ENCODE data around the gene WDR76.

WDR76 gene

DNA sequence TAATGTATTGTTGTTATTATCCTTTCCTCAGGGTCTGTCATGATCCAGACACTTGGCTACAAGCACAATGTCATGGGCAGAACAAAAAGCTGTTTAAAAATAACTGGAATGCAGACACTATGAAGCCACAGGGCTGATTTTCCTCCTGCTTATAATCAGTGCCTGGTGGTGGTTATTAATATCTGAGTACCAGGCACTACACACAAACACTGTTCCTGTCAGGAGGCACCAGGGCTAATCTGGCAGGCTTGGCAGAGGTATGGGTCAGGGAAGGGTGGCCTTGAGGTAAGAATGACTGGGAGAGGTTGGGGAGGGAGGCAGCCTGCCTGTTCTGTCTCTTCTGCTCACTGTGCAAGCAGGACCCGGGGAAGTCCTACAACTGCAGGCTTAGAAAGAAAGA, 67.2 kb downstream of the WDR76 start:
- TF ChIP-seq TARDBP (IDR thresholded peaks at IDR 0.05) = no peak
- TF ChIP-seq, protein P1, sequence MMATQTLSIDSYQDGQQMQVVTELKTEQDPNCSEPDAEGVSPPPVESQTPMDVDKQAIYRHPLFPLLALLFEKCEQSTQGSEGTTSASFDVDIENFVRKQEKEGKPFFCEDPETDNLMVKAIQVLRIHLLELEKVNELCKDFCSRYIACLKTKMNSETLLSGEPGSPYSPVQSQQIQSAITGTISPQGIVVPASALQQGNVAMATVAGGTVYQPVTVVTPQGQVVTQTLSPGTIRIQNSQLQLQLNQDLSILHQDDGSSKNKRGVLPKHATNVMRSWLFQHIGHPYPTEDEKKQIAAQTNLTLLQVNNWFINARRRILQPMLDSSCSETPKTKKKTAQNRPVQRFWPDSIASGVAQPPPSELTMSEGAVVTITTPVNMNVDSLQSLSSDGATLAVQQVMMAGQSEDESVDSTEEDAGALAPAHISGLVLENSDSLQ (IDR thresholded peaks at IDR 0.05) = no peak
- TF ChIP-seq HDGF (IDR thresholded peaks at IDR 0.05; ENCODE audit: borderline replicate concordance) = no peak
- TF ChIP-seq L3MBTL2 (conservative IDR thresholded peaks at IDR 0.05) = no peak
- no peak for TF ChIP-seq LEF1 (IDR thresholded peaks at IDR 0.05; ENCODE audit: borderline replicate concordance)
- TF ChIP-seq NFRKB (IDR thresholded peaks at IDR 0.05) = no peak
- TF ChIP-seq ELF4 (IDR thresholded peaks at IDR 0.05) = no peak
- no peak for TF ChIP-seq FOXK2 (IDR thresholded peaks at IDR 0.05)
- ChIA-PET CTCF (no interaction called here), POLR2A (no interaction called here)
- no peak for DNase-seq (ENCODE audit: extremely low spot score)

DNA sequence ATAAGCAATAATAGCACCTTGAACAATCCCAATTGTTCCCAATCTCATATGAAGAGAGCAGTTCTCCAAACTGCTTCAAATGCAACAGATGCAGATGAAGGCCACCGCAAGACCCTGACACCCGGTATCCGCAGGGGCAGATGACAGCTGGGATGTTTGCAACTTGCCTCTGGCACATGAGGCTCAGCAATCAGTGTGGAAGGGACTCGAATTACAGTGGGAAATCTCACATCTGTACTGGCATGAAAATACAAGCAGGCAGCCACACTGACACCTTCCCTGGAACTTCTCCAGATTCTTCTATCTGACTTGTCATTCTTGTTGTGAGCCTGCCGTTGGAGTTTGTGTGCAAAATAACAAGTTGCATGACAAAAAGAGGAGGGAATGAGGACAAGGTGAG, 68.8 kb downstream of the WDR76 start:
- POLR2A ChIA-PET = no interaction called here
- DNase-seq (ENCODE audit: extremely low spot score) = no peak
- TF ChIP-seq FOXM1 (IDR thresholded peaks at IDR 0.05; ENCODE audit: borderline replicate concordance) = no peak
- TF ChIP-seq L3MBTL2 (conservative IDR thresholded peaks at IDR 0.05) = no peak
- TF ChIP-seq, protein P1 (IDR thresholded peaks at IDR 0.05) = no peak
- CTCF ChIA-PET = no interaction called here

DNA sequence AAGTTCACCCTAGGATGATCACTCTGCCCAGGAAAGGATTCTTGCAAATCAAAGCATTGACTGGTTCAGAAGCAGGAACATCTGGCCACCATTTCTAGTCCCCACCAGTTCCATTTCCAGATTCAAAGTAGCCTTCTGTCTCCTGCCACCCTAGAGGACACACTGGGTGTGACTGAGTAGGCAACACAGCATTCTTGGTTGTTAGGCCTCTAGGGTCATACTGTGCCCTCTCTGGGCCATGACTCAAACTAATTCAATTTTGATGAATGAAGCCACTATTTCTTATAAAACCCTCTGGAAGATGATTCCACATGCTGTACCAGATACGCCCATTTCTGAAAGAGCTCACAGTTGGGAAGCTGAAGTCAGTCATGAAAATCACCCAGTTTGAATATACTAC, 69.7 kb downstream of the WDR76 start:
- POLR2A ChIA-PET = no interaction called here
- CTCF ChIA-PET = no interaction called here
- TF ChIP-seq FOXK2 (IDR thresholded peaks at IDR 0.05) (no peak), HDGF (IDR thresholded peaks at IDR 0.05; ENCODE audit: borderline replicate concordance) (no peak), FOXM1 (IDR thresholded peaks at IDR 0.05; ENCODE audit: borderline replicate concordance) (no peak), SP1 (IDR thresholded peaks at IDR 0.05) (no peak), ELF4 (IDR thresholded peaks at IDR 0.05) (no peak), LEF1 (IDR thresholded peaks at IDR 0.05; ENCODE audit: borderline replicate concordance) (no peak), CTBP1 (IDR thresholded peaks at IDR 0.05; ENCODE audit: borderline replicate concordance) (no peak), ZNF384 (IDR thresholded peaks at IDR 0.05) (no peak), BHLHE40 (IDR thresholded peaks at IDR 0.05; ENCODE audit: borderline replicate concordance) (no peak), L3MBTL2 (conservative IDR thresholded peaks at IDR 0.05) (no peak), ARNT (IDR thresholded peaks at IDR 0.05) (no peak), SUZ12 (IDR thresholded peaks at IDR 0.05) (no peak), TARDBP (IDR thresholded peaks at IDR 0.05) (no peak), NFRKB (IDR thresholded peaks at IDR 0.05) (no peak), FOXA1 (IDR thresholded peaks at IDR 0.05) (no peak)
- TF ChIP-seq, protein P1 (IDR thresholded peaks at IDR 0.05) = no peak
- DNase-seq (ENCODE audit: extremely low spot score) = no peak

DNA sequence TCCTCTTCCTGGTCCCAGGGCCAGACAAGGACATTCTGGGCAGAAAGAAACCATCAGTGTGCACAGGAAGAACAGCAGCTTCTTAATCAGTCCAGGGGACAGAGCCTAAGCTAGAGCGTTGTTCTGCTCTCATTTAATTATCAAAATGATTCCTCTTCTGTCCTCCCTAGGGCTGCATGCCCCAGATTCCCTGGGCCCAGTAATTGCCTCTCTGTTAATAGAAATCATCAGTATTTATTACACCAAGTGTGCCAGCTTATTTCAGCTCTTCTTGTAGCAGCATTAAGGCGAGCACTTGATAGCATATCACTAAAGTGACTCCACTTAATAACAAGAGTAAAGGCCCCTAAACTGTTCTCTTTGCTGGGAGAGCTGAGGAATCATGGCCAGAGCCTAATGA, 72.1 kb downstream of the WDR76 start:
- ChIA-PET CTCF (no interaction called here), POLR2A (no interaction called here)
- TF ChIP-seq NFRKB (IDR thresholded peaks at IDR 0.05) = no peak
- no peak for TF ChIP-seq CTBP1 (IDR thresholded peaks at IDR 0.05; ENCODE audit: borderline replicate concordance)
- TF ChIP-seq ARNT (IDR thresholded peaks at IDR 0.05) = no peak
- TF ChIP-seq ELF4 (IDR thresholded peaks at IDR 0.05) = no peak
- no peak for TF ChIP-seq L3MBTL2 (conservative IDR thresholded peaks at IDR 0.05)
- no peak for TF ChIP-seq SUZ12 (IDR thresholded peaks at IDR 0.05)
- no peak for TF ChIP-seq FOXM1 (IDR thresholded peaks at IDR 0.05; ENCODE audit: borderline replicate concordance)
- no peak for TF ChIP-seq ZNF384 (IDR thresholded peaks at IDR 0.05)
- TF ChIP-seq HDGF (IDR thresholded peaks at IDR 0.05; ENCODE audit: borderline replicate concordance) = no peak
- TF ChIP-seq SP1 (IDR thresholded peaks at IDR 0.05) = no peak
- TF ChIP-seq FOXK2 (IDR thresholded peaks at IDR 0.05) = no peak
- TF ChIP-seq FOXA1 (IDR thresholded peaks at IDR 0.05) = no peak
- TF ChIP-seq, protein P1 (IDR thresholded peaks at IDR 0.05) = no peak
- DNase-seq (ENCODE audit: extremely low spot score) = no peak

DNA sequence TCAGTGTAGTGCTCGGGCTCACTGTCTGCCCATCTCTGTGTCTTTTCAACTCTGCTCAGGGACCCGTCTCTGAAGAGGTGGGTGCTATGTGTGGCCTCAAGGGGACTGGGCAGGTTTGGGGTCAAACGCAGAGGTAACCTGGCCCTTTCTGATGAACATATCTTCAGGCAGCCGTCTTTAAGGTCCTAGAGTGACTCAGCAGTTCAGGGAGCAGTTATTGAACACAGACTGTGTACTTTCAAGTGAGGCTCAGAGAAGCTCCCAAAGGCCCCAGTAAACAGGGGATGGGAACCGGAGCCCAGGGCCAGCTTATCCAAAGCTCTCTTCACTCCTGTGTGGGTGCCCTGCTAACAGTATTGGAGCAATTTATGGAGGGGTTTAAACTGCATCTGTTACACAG, 73.1 kb downstream of the WDR76 start:
- TF ChIP-seq FOXK2 (IDR thresholded peaks at IDR 0.05) (no peak), NFRKB (IDR thresholded peaks at IDR 0.05) (no peak), FOXA1 (IDR thresholded peaks at IDR 0.05) (no peak), CTBP1 (IDR thresholded peaks at IDR 0.05; ENCODE audit: borderline replicate concordance) (no peak), FOXM1 (IDR thresholded peaks at IDR 0.05; ENCODE audit: borderline replicate concordance) (no peak), LEF1 (IDR thresholded peaks at IDR 0.05; ENCODE audit: borderline replicate concordance) (no peak), HDGF (IDR thresholded peaks at IDR 0.05; ENCODE audit: borderline replicate concordance) (no peak), ARNT (IDR thresholded peaks at IDR 0.05) (no peak), SUZ12 (IDR thresholded peaks at IDR 0.05) (no peak), SP1 (IDR thresholded peaks at IDR 0.05) (no peak), ELF4 (IDR thresholded peaks at IDR 0.05) (no peak), ZNF384 (IDR thresholded peaks at IDR 0.05) (no peak), BHLHE40 (IDR thresholded peaks at IDR 0.05; ENCODE audit: borderline replicate concordance) (no peak), L3MBTL2 (conservative IDR thresholded peaks at IDR 0.05) (no peak), TARDBP (IDR thresholded peaks at IDR 0.05) (no peak)
- TF ChIP-seq, protein P1 (IDR thresholded peaks at IDR 0.05) = no peak
- ChIA-PET POLR2A (no interaction called here), CTCF (no interaction called here)
- DNase-seq (ENCODE audit: extremely low spot score) = no peak
